ENCODE data around the gene SRGN.
"Not testable (repeated sequence)": the region's sequence is repeated elsewhere in the genome, so short reads cannot be mapped to it uniquely, and the experiment has no call there.

Gene SRGN

GRCh38 chr10:69141304-69141703, 53.4 kb downstream of the SRGN start:
- no peak for DNase-seq (ENCODE audit: low read depth)

- not testable (repeated sequence) for DNase-seq (ENCODE audit: low read depth)
Measured at GRCh38 chr10:69142074-69142473, 54.2 kb downstream of the SRGN start.

GRCh38 chr10:69142983-69143382, 55.1 kb downstream of the SRGN start:
- DNase-seq (ENCODE audit: low read depth) = no peak

- no peak for DNase-seq (ENCODE audit: low read depth)
Measured at GRCh38 chr10:69145329-69145728, 57.4 kb downstream of the SRGN start.

GRCh38 chr10:69145864-69146263, 58.0 kb downstream of the SRGN start:
- DNase-seq (ENCODE audit: low read depth) = no peak

GRCh38 chr10:69146759-69147158, 58.9 kb downstream of the SRGN start:
- no peak for DNase-seq (ENCODE audit: low read depth)

- DNase-seq (ENCODE audit: low read depth) = no peak
Measured at GRCh38 chr10:69151984-69152383, 64.1 kb downstream of the SRGN start.

GRCh38 chr10:69153227-69153626, 65.3 kb downstream of the SRGN start:
- no peak for DNase-seq (ENCODE audit: low read depth)
